Activated naive CD4-positive, alpha-beta T cell treated with anti-CD3 and anti-CD28 coated beads, Interleukin-2, amount 50 U/mL, for 24 hours (primary cell): ENCODE data around the gene PHF13.
"Not testable (repeated sequence)": the region's sequence is repeated elsewhere in the genome, so short reads cannot be mapped to it uniquely, and the experiment has no call there.

ENCODE experiments used
- H3K27ac Mint-ChIP-seq: one replicate; pipeline ENCODE4 v1.8.0; 2021; ENCODE audit warnings: mild to moderate bottlenecking, mixed read lengths
- H3K27me3 Mint-ChIP-seq: one replicate; pipeline ENCODE4 v1.8.0; 2021; ENCODE audit warnings: mixed read lengths
- H3K36me3 Mint-ChIP-seq: one replicate; pipeline ENCODE4 v1.8.0; 2021; ENCODE audit warnings: mixed read lengths
- H3K4me1 Mint-ChIP-seq: one replicate; pipeline ENCODE4 v1.8.0; 2021; ENCODE audit warnings: mixed read lengths
- H3K4me3 Mint-ChIP-seq: one replicate; pipeline ENCODE4 v1.8.0; 2021; ENCODE audit warnings: mild to moderate bottlenecking, mixed read lengths
- H3K9me3 Mint-ChIP-seq: one replicate; pipeline ENCODE4 v1.8.0; 2021; ENCODE audit warnings: mixed read lengths

Gene PHF13

GRCh38 chr1:6630027-6630426, 16.5 kb downstream of the PHF13 start:
- H3K4me3 Mint-ChIP-seq = no peak overlapping the region
- H3K36me3 Mint-ChIP-seq = peaks cover 5% of the 10 kb centered on the region
- no peak overlapping the region for H3K27ac Mint-ChIP-seq
- H3K9me3 Mint-ChIP-seq = no peaks in the 10 kb centered on the region
- H3K27me3 Mint-ChIP-seq = no peaks in the 10 kb centered on the region
- H3K4me1 Mint-ChIP-seq = peaks cover 31% of the 10 kb centered on the region

GRCh38 chr1:6631058-6631457, 17.5 kb downstream of the PHF13 start:
- no peaks in the 10 kb centered on the region for H3K9me3 Mint-ChIP-seq

GRCh38 chr1:6632588-6633514, 19.3 kb downstream of the PHF13 start:
- Mint-ChIP-seq H3K27ac (peak overlapping the region; percentile 30), H3K4me1 (peaks cover 10% of the 10 kb centered on the region), H3K27me3 (no peaks in the 10 kb centered on the region), H3K9me3 (no peaks in the 10 kb centered on the region), H3K36me3 (peaks cover 1% of the 10 kb centered on the region), H3K4me3 (no peak overlapping the region)

More at GRCh38 chr1:6631058-6631457, 17.5 kb downstream of the PHF13 start:
- H3K27ac Mint-ChIP-seq = no peak overlapping the region
- H3K27me3 Mint-ChIP-seq = no peaks in the 10 kb centered on the region
- peaks cover 5% of the 10 kb centered on the region for H3K36me3 Mint-ChIP-seq
- no peak overlapping the region for H3K4me3 Mint-ChIP-seq
- peaks cover 28% of the 10 kb centered on the region for H3K4me1 Mint-ChIP-seq

GRCh38 chr1:6634371-6635052, 21.0 kb downstream of the PHF13 start:
- Mint-ChIP-seq H3K4me3 (no peak overlapping the region), H3K27me3 (no peaks in the 10 kb centered on the region), H3K4me1 (peaks cover 4% of the 10 kb centered on the region), H3K27ac (no peak overlapping the region), H3K9me3 (no peaks in the 10 kb centered on the region), H3K36me3 (no peaks in the 10 kb centered on the region)

- no peak overlapping the region for H3K4me3 Mint-ChIP-seq
- H3K27ac Mint-ChIP-seq = no peak overlapping the region
- H3K9me3 Mint-ChIP-seq = no peaks in the 10 kb centered on the region
- no peaks in the 10 kb centered on the region for H3K4me1 Mint-ChIP-seq
- no peaks in the 10 kb centered on the region for H3K27me3 Mint-ChIP-seq
- H3K36me3 Mint-ChIP-seq = peaks cover 2% of the 10 kb centered on the region
These were observed 21.8 kb downstream of the PHF13 start for GRCh38 chr1:6635161-6635909.

- H3K4me3 Mint-ChIP-seq = no peak overlapping the region
- no peaks in the 10 kb centered on the region for H3K9me3 Mint-ChIP-seq
- H3K27me3 Mint-ChIP-seq = no peaks in the 10 kb centered on the region
- H3K27ac Mint-ChIP-seq = no peak overlapping the region
- no peaks in the 10 kb centered on the region for H3K4me1 Mint-ChIP-seq
- peaks cover 2% of the 10 kb centered on the region for H3K36me3 Mint-ChIP-seq
These were observed 22.6 kb downstream of the PHF13 start for GRCh38 chr1:6635910-6636760.

GRCh38 chr1:6636778-6637177, 23.2 kb downstream of the PHF13 start:
- not testable (repeated sequence) for H3K4me1 Mint-ChIP-seq, H3K27ac Mint-ChIP-seq, H3K36me3 Mint-ChIP-seq, H3K4me3 Mint-ChIP-seq, H3K9me3 Mint-ChIP-seq, H3K27me3 Mint-ChIP-seq

- H3K27ac Mint-ChIP-seq = no peak overlapping the region
- no peak overlapping the region for H3K4me3 Mint-ChIP-seq
- H3K4me1 Mint-ChIP-seq = no peaks in the 10 kb centered on the region
- no peaks in the 10 kb centered on the region for H3K9me3 Mint-ChIP-seq
- H3K27me3 Mint-ChIP-seq = no peaks in the 10 kb centered on the region
- H3K36me3 Mint-ChIP-seq = peaks cover 8% of the 10 kb centered on the region
These were observed 24.2 kb downstream of the PHF13 start for GRCh38 chr1:6637770-6638169.

GRCh38 chr1:6638226-6638625, 24.7 kb downstream of the PHF13 start:
- Mint-ChIP-seq H3K27ac (no peak overlapping the region), H3K9me3 (no peaks in the 10 kb centered on the region), H3K4me1 (no peaks in the 10 kb centered on the region), H3K27me3 (no peaks in the 10 kb centered on the region), H3K4me3 (no peak overlapping the region), H3K36me3 (peaks cover 10% of the 10 kb centered on the region)

- not testable (repeated sequence) for H3K4me1 Mint-ChIP-seq, H3K27me3 Mint-ChIP-seq, H3K27ac Mint-ChIP-seq, H3K9me3 Mint-ChIP-seq, H3K4me3 Mint-ChIP-seq
- peaks cover 10% of the 10 kb centered on the region for H3K36me3 Mint-ChIP-seq
These were observed 27.3 kb downstream of the PHF13 start for GRCh38 chr1:6640867-6641266.

- no peak overlapping the region for H3K4me3 Mint-ChIP-seq
- H3K27me3 Mint-ChIP-seq = no peaks in the 10 kb centered on the region
- no peaks in the 10 kb centered on the region for H3K9me3 Mint-ChIP-seq
- H3K27ac Mint-ChIP-seq = no peak overlapping the region
- H3K4me1 Mint-ChIP-seq = peaks cover 4% of the 10 kb centered on the region
- H3K36me3 Mint-ChIP-seq = peaks cover 8% of the 10 kb centered on the region
These were observed 31.5 kb downstream of the PHF13 start for GRCh38 chr1:6645018-6645417.

- no peaks in the 10 kb centered on the region for H3K9me3 Mint-ChIP-seq
- no peaks in the 10 kb centered on the region for H3K27me3 Mint-ChIP-seq
- no peak overlapping the region for H3K4me3 Mint-ChIP-seq
- peaks cover 4% of the 10 kb centered on the region for H3K4me1 Mint-ChIP-seq
- H3K27ac Mint-ChIP-seq = no peak overlapping the region
- H3K36me3 Mint-ChIP-seq = peaks cover 8% of the 10 kb centered on the region
These were observed 33.1 kb downstream of the PHF13 start for GRCh38 chr1:6646499-6647148.

- H3K4me1 Mint-ChIP-seq = peaks cover 4% of the 10 kb centered on the region
- peaks cover 3% of the 10 kb centered on the region for H3K36me3 Mint-ChIP-seq
- no peaks in the 10 kb centered on the region for H3K9me3 Mint-ChIP-seq
- H3K4me3 Mint-ChIP-seq = no peak overlapping the region
- H3K27me3 Mint-ChIP-seq = no peaks in the 10 kb centered on the region
- no peak overlapping the region for H3K27ac Mint-ChIP-seq
These were observed 35.0 kb downstream of the PHF13 start for GRCh38 chr1:6648556-6648955.

GRCh38 chr1:6651909-6652308, 38.4 kb downstream of the PHF13 start:
- Mint-ChIP-seq H3K36me3 (peaks cover 3% of the 10 kb centered on the region), H3K9me3 (no peaks in the 10 kb centered on the region), H3K4me3 (no peak overlapping the region), H3K27me3 (no peaks in the 10 kb centered on the region), H3K4me1 (no peaks in the 10 kb centered on the region), H3K27ac (no peak overlapping the region)

GRCh38 chr1:6652986-6653385, 39.5 kb downstream of the PHF13 start:
- no peak overlapping the region for H3K4me3 Mint-ChIP-seq
- H3K36me3 Mint-ChIP-seq = peaks cover 3% of the 10 kb centered on the region
- no peaks in the 10 kb centered on the region for H3K9me3 Mint-ChIP-seq
- peaks cover 4% of the 10 kb centered on the region for H3K4me1 Mint-ChIP-seq
- no peak overlapping the region for H3K27ac Mint-ChIP-seq
- H3K27me3 Mint-ChIP-seq = no peaks in the 10 kb centered on the region
